SK-N-SH (cell line): Measurements from ENCODE around the gene RORB. TPM values are rescaled to one million over a fixed set of nuclear protein-coding genes. Genes with fewer than 3 reads are reported as not detected.

ENCODE experiments used
- CTCF ChIA-PET: fragments of 300-600, 350-600 bp; formaldehyde crosslinking; extraction: SDS; loops from one replicate; lab custom pipeline; 2021; lab: Yijun Ruan, JAX
- POLR2A ChIA-PET: fragments of 350-600 bp; sonication (Branson Sonifier 250); formaldehyde crosslinking; extraction: SDS; loops from one replicate; lab custom pipeline; 2020; ENCODE audit warnings: antibody characterized with exemption, inconsistent platforms; lab: Yijun Ruan, JAX
- DNase-seq: peaks from one replicate; pipeline ENCODE4 v3.0.0; 2012
- H2AFZ ChIP-seq: fragments of 200-600 bp; sonication (generic); 2 replicates; pipeline ENCODE4 v1.8.1; 2016; ENCODE audit warnings: antibody characterized with exemption, mild to moderate bottlenecking, low read depth
- H3F3A ChIP-seq: fragments of 200-600 bp; sonication (generic); replicated peaks from 2 replicates; pipeline ENCODE3; 2016; ENCODE audit warnings: antibody characterized with exemption, mild to moderate bottlenecking; ENCODE audit not compliant: insufficient read depth
- H3K27ac ChIP-seq, 2 experiments: fragments of 200-500 bp in 1 of 2; fragments of 200-600 bp in 1 of 2; sonication (Bioruptor generic) in 1 of 2; sonication (generic), shearing (Covaris generic) in 1 of 2; 2 replicates each; pipeline versions ENCODE4 v1.5.1 to v1.6.1; 2014 to 2016; ENCODE audit warnings: low read depth in 2 of 2, inconsistent platforms in 1 of 2, low read length in 1 of 2, mild to moderate bottlenecking in 1 of 2, mixed read lengths in 1 of 2
- H3K27me3 ChIP-seq: fragments of 200-600 bp; sonication (generic), shearing (Covaris generic); 2 replicates; pipeline ENCODE4 v1.6.1; 2016; ENCODE audit warnings: mixed run types; ENCODE audit not compliant: insufficient read depth
- H3K36me3 ChIP-seq, 2 experiments: fragments of 200-500 bp in 1 of 2; fragments of 200-600 bp in 1 of 2; sonication (Bioruptor generic) in 1 of 2; sonication (generic) in 1 of 2; replicated peaks in 1 of 2; 2 replicates each; pipeline versions ENCODE3 to v1.5.1; 2014 to 2016; ENCODE audit warnings: low read length in 1 of 2, mild to moderate bottlenecking in 1 of 2; ENCODE audit not compliant: insufficient read depth in 2 of 2, control insufficient read depth in 1 of 2
- H3K4me1 ChIP-seq, 2 experiments: fragments of 200-500 bp in 1 of 2; fragments of 200-600 bp in 1 of 2; sonication (Bioruptor generic) in 1 of 2; sonication (generic), shearing (Covaris generic) in 1 of 2; 2 replicates each; pipeline versions ENCODE4 v1.5.1 to v1.6.1; 2014 to 2016; ENCODE audit warnings: low read depth in 1 of 2, low read length in 1 of 2, mixed run types in 1 of 2; ENCODE audit not compliant: insufficient read depth in 2 of 2, control insufficient read depth in 1 of 2
- H3K4me2 ChIP-seq: fragments of 200-600 bp; sonication (generic), shearing (Covaris generic); 2 replicates; pipeline ENCODE4 v1.6.1; 2017; ENCODE audit warnings: mixed run types
- H3K4me3 ChIP-seq, 2 experiments: fragments of 200-500 bp in 1 of 2; fragments of 200-600 bp in 1 of 2; sonication (Bioruptor generic) in 1 of 2; sonication (generic), shearing (Covaris generic) in 1 of 2; 2 replicates each; pipeline versions ENCODE4 v1.5.1 to v1.8.1; 2014 to 2016; ENCODE audit warnings: low read depth in 2 of 2, inconsistent platforms in 1 of 2, low read length in 1 of 2, mild to moderate bottlenecking in 1 of 2, mixed read lengths in 1 of 2, moderate library complexity in 1 of 2
- H3K79me2 ChIP-seq: fragments of 200-600 bp; sonication (generic); 2 replicates; pipeline ENCODE4 v1.8.1; 2017; ENCODE audit warnings: mild to moderate bottlenecking; ENCODE audit not compliant: insufficient read depth
- H3K9ac ChIP-seq: fragments of 200-600 bp; sonication (generic); 2 replicates; pipeline ENCODE4 v1.6.1; 2017; ENCODE audit warnings: mixed run types
- H3K9me2 ChIP-seq: fragments of 200-600 bp; sonication (generic); 2 replicates; pipeline ENCODE4 v1.6.1; 2017; ENCODE audit warnings: mixed run types
- H3K9me3 ChIP-seq: fragments of 200-600 bp; sonication (generic); 2 replicates; pipeline ENCODE4 v1.6.1; 2017; ENCODE audit warnings: mixed run types, mild to moderate bottlenecking, moderate library complexity
- H4K20me1 ChIP-seq: fragments of 200-600 bp; sonication (generic); 2 replicates; pipeline ENCODE4 v1.6.1; 2017; ENCODE audit warnings: mild to moderate bottlenecking, mixed run types; ENCODE audit not compliant: insufficient read depth
- CHD2 ChIP-seq: fragments of 150-350 bp; IDR thresholded peaks from 2 replicates; pipeline ENCODE4 v1.6.1; 2018; ENCODE audit warnings: low read length; ENCODE audit not compliant: partially characterized antibody
- ELF1 ChIP-seq: IDR thresholded peaks from 2 replicates; pipeline ENCODE4 v1.4.0; 2012
- EZH2phosphoT487 ChIP-seq: fragments of 200-600 bp; sonication (generic); IDR thresholded peaks from 2 replicates; pipeline ENCODE4 v1.6.1; 2017; ENCODE audit warnings: low read depth, mixed run types, mild to moderate bottlenecking, antibody characterized with exemption, moderate library complexity, borderline replicate concordance
- FOSL2 ChIP-seq: IDR thresholded peaks from 2 replicates; pipeline ENCODE4 v1.4.0; 2012; ENCODE audit warnings: low read depth, mild to moderate bottlenecking, moderate library complexity, borderline replicate concordance
- FOXJ3 ChIP-seq: sonication (generic); formaldehyde crosslinking; IDR thresholded peaks from 2 replicates; pipeline ENCODE4 v1.5.1; 2020; ENCODE audit warnings: mild to moderate bottlenecking, missing genetic modification reagents
- FOXM1 ChIP-seq: IDR thresholded peaks from 2 replicates; pipeline ENCODE4 v1.4.0; 2012; ENCODE audit warnings: low read depth, mild to moderate bottlenecking
- GABPA ChIP-seq: IDR thresholded peaks from 2 replicates; pipeline ENCODE4 v1.4.0; 2012; ENCODE audit warnings: low read depth, mild to moderate bottlenecking
- MXI1 ChIP-seq: IDR thresholded peaks from 2 replicates; pipeline ENCODE4 v1.6.1; 2012; ENCODE audit warnings: mild to moderate bottlenecking, low read depth, low read length, improper control_type of control experiment
- NFIC ChIP-seq: IDR thresholded peaks from 2 replicates; pipeline ENCODE4 v1.4.0; 2012; ENCODE audit warnings: borderline replicate concordance
- POLR2AphosphoS5 ChIP-seq: IDR thresholded peaks from 2 replicates; pipeline ENCODE4 v1.6.1; 2012; ENCODE audit warnings: low read depth, low read length
- RAD21 ChIP-seq: IDR thresholded peaks from 2 replicates; pipeline ENCODE4 v1.6.1; 2012; ENCODE audit warnings: mild to moderate bottlenecking, low read length
- RCOR1 ChIP-seq: fragments of 150-350 bp; IDR thresholded peaks from 2 replicates; pipeline ENCODE4 v1.6.1; 2017; ENCODE audit warnings: antibody characterized with exemption, low read length
- RFX5 ChIP-seq: IDR thresholded peaks from 2 replicates; pipeline ENCODE4 v1.6.1; 2012; ENCODE audit warnings: mild to moderate bottlenecking, improper control_type of control experiment, low read length
- RXRA ChIP-seq: IDR thresholded peaks from 2 replicates; pipeline ENCODE4 v1.4.0; 2012; ENCODE audit warnings: low read depth, mild to moderate bottlenecking, borderline replicate concordance
- WGBS: methylation state at CpG from one replicate; pipeline ENCODE4 v1.1.6; 2017; ENCODE audit warnings: low lambda C conversion rate; 5-methylcytosine and 5-hydroxymethylcytosine counted together
- polyA plus RNA-seq, 3 experiments: library from polyadenylated mRNA; depleted of rRNA; stranded (reverse); fragments of >200 nt; gene quantifications; 2 replicates each; pipeline ENCODE4 v1.2.3, GENCODE V29; 2012
- TF ChIP-seq, protein P1 (sequence below): IDR thresholded peaks from 2 replicates; pipeline ENCODE4; 2012
- TF ChIP-seq, protein P2 (sequence below): IDR thresholded peaks from 2 replicates; pipeline ENCODE4 v1.4.0; 2012; ENCODE audit warnings: low read depth, borderline replicate concordance
- TF ChIP-seq, protein P3 (sequence below): IDR thresholded peaks from 2 replicates; pipeline ENCODE4 v1.4.0; 2012; ENCODE audit warnings: low read depth

Gene RORB
- polyA plus RNA-seq, 1 of the 3 experiments (the other 2 are of a cell fraction), result 0.13 TPM

DNA sequence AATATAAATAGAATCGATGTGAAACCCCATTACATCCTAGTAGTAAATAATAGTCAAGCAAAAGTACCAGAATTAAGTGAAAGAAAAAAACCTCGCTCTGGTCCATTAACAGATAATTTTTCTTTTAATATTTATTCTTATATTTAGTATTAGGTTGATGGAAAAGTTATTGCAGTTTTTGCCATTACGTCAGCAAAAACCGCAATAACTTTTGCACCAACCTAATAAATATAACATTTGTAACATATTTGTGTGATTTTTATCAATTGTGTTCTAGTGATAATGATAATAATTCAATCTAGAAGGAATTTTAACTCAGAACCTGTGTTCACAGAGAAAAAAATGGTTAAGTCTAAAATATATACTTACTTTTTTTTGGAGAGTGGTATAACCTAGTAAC lies 16.1 kb downstream of the RORB start:
- H3K4me1 ChIP-seq, result no peaks in the 10 kb centered on the region; a peak in 2 of 4 replicates
- no peaks in the 10 kb centered on the region for H3K36me3 ChIP-seq
- no peak overlapping the region for H3K4me3 ChIP-seq
- no peak overlapping the region for H3K27ac ChIP-seq
- no peaks in the 10 kb centered on the region for H3K9me3 ChIP-seq
- CTCF ChIA-PET, result no interaction called here
- H2AFZ ChIP-seq, result no peak overlapping the region
- H3F3A ChIP-seq, result no peaks in the 10 kb centered on the region
- 31% methylated on average over 4 of the region's 4 CpGs for WGBS
- no peak for TF ChIP-seq EZH2phosphoT487
- TF ChIP-seq ELF1, result no peak
- no peak for TF ChIP-seq POLR2AphosphoS5
- TF ChIP-seq NFIC, result no peak
- TF ChIP-seq, protein P1, sequence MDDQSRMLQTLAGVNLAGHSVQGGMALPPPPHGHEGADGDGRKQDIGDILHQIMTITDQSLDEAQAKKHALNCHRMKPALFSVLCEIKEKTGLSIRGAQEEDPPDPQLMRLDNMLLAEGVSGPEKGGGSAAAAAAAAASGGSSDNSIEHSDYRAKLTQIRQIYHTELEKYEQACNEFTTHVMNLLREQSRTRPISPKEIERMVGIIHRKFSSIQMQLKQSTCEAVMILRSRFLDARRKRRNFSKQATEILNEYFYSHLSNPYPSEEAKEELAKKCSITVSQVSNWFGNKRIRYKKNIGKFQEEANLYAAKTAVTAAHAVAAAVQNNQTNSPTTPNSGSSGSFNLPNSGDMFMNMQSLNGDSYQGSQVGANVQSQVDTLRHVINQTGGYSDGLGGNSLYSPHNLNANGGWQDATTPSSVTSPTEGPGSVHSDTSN, result no peak
- TF ChIP-seq RXRA, result no peak
- TF ChIP-seq GABPA, result no peak
- TF ChIP-seq FOXM1, result no peak
- TF ChIP-seq MXI1, result no peak
- no peak for TF ChIP-seq RFX5
- no peak for TF ChIP-seq FOSL2
- TF ChIP-seq RAD21, result no peak
- TF ChIP-seq CHD2, result no peak
- TF ChIP-seq, protein P2, sequence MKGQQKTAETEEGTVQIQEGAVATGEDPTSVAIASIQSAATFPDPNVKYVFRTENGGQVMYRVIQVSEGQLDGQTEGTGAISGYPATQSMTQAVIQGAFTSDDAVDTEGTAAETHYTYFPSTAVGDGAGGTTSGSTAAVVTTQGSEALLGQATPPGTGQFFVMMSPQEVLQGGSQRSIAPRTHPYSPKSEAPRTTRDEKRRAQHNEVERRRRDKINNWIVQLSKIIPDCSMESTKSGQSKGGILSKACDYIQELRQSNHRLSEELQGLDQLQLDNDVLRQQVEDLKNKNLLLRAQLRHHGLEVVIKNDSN, result no peak
- TF ChIP-seq, protein P3, sequence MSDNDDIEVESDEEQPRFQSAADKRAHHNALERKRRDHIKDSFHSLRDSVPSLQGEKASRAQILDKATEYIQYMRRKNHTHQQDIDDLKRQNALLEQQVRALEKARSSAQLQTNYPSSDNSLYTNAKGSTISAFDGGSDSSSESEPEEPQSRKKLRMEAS, result no peak
- no peak for TF ChIP-seq RCOR1
- no peak for TF ChIP-seq FOXJ3
- no peaks in the 10 kb centered on the region for H4K20me1 ChIP-seq
- no peaks in the 10 kb centered on the region for H3K79me2 ChIP-seq
- POLR2A ChIA-PET, result no interaction called here
- H3K4me2 ChIP-seq, result no peak overlapping the region
- no peak for DNase-seq
- no peak overlapping the region for H3K9ac ChIP-seq
- no peaks in the 10 kb centered on the region for H3K27me3 ChIP-seq
- H3K9me2 ChIP-seq, result no peaks in the 10 kb centered on the region

DNA sequence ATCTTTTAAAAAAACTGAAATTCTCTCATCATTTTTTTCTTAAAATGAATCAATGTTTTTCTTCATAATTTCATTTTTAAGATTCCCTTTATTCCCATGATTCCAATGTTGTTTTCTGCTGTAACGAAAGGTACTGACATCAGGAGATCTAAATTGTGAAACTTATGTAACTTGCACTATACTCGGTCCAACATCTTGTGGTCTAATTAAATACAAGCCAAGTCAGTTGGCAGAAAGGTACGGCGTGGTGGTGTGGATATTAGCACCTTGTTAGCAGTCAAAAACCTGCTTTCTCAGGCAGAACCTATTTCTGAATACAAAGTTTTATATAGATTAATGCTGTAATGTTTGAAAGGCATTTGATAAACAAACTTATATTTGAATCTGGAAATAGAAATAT lies 20.1 kb downstream of the RORB start:
- ChIA-PET CTCF (no interaction called here), POLR2A (no interaction called here)
- no peaks in the 10 kb centered on the region for H3K9me3 ChIP-seq
- no peaks in the 10 kb centered on the region for H3F3A ChIP-seq
- H3K27me3 ChIP-seq, result no peaks in the 10 kb centered on the region
- no peak overlapping the region for H3K27ac ChIP-seq
- DNase-seq, result no peak
- TF ChIP-seq MXI1 (no peak), CHD2 (no peak)
- no peaks in the 10 kb centered on the region for H3K36me3 ChIP-seq
- H2AFZ ChIP-seq, result no peak overlapping the region
- no peaks in the 10 kb centered on the region for H4K20me1 ChIP-seq
- no peak overlapping the region for H3K4me2 ChIP-seq
- 50% methylated on average over 4 of the region's 4 CpGs for WGBS
- no peak overlapping the region for H3K9ac ChIP-seq
- no peak overlapping the region for H3K4me3 ChIP-seq
- no peaks in the 10 kb centered on the region for H3K79me2 ChIP-seq
- H3K9me2 ChIP-seq, result no peaks in the 10 kb centered on the region
- no peaks in the 10 kb centered on the region; a peak in 1 of 4 replicates for H3K4me1 ChIP-seq
